Smooth muscle cell (in vitro differentiated cells): Measurements from ENCODE around the gene CYP4B1. TPM values are rescaled to one million over a fixed set of nuclear protein-coding genes. Genes with fewer than 3 reads are reported as not detected.
A peak's percentile ranks its signal among the peaks of the same experiment; 100 is the strongest.

Experiments
- DNase-seq: peaks from one replicate; lab custom pipeline; 2025; ENCODE audit not compliant: unreplicated experiment; lab: John Stamatoyannopoulos, UW
- H2AFZ ChIP-seq: fragments of 200-600 bp; sonication (generic); 2 replicates; pipeline ENCODE4 v1.6.0; 2016; ENCODE audit warnings: antibody characterized with exemption, low read depth, mild to moderate bottlenecking
- H3F3A ChIP-seq: fragments of 200-600 bp; sonication (generic); 2 replicates; pipeline ENCODE4 v1.6.0; 2017; ENCODE audit warnings: antibody characterized with exemption, low read depth
- H3K27ac ChIP-seq: fragments of 200-600 bp; sonication (generic); 2 replicates; pipeline ENCODE4 v1.5.1; 2016; ENCODE audit warnings: low read depth, mild to moderate bottlenecking
- H3K27me3 ChIP-seq: fragments of 200-600 bp; sonication (generic); 2 replicates; pipeline ENCODE4 v1.6.1; 2016; ENCODE audit warnings: low read depth, mild to moderate bottlenecking
- H3K36me3 ChIP-seq: fragments of 200-600 bp; sonication (generic); 2 replicates; pipeline ENCODE4 v1.5.1; 2016; ENCODE audit warnings: low read depth
- H3K4me1 ChIP-seq: fragments of 200-600 bp; sonication (generic); 2 replicates; pipeline ENCODE4 v1.5.1; 2016; ENCODE audit warnings: low read depth
- H3K4me2 ChIP-seq: fragments of 200-600 bp; sonication (generic); 2 replicates; pipeline ENCODE4 v1.6.0; 2016; ENCODE audit warnings: mild to moderate bottlenecking
- H3K4me3 ChIP-seq: fragments of 200-600 bp; sonication (generic); 2 replicates; pipeline ENCODE4 v1.5.1; 2016; ENCODE audit warnings: mild to moderate bottlenecking
- H3K79me2 ChIP-seq: fragments of 200-600 bp; sonication (generic); 2 replicates; pipeline ENCODE4 v1.6.0; 2016; ENCODE audit warnings: low read depth, mild to moderate bottlenecking
- H3K9ac ChIP-seq: fragments of 200-600 bp; sonication (generic); 2 replicates; pipeline ENCODE4 v1.6.0; 2016; ENCODE audit warnings: low read depth
- H3K9me3 ChIP-seq: fragments of 200-600 bp; sonication (generic); replicated peaks from 2 replicates; pipeline ENCODE4 v1.5.1; 2016; ENCODE audit warnings: low read depth
- H4K20me1 ChIP-seq: fragments of 200-600 bp; sonication (generic); 2 replicates; pipeline ENCODE4 v1.6.0; 2016; ENCODE audit warnings: low read depth
- WGBS: methylation state at CpG from one replicate; pipeline ENCODE4 v1.1.7; 2016; ENCODE audit warnings: low lambda C conversion rate; 5-methylcytosine and 5-hydroxymethylcytosine counted together
- polyA plus RNA-seq: library from polyadenylated mRNA; unstranded; fragments of >200 nt; fragmentation: Nextera tagmentation; extraction: Ambion mirVana; gene quantifications from 2 replicates; pipeline ENCODE4 v1.2.1, GENCODE V29; 2016
- total RNA-seq: library from RNA; depleted of rRNA; stranded (reverse); fragments of >200 nt; gene quantifications from 2 replicates; pipeline ENCODE4 v1.2.3, GENCODE V29; 2014
- TF ChIP-seq, protein P1 (sequence below): fragments of 200-600 bp; sonication (generic); IDR thresholded peaks from 2 replicates; pipeline ENCODE4 v1.5.1; 2017; ENCODE audit warnings: borderline replicate concordance, mild to moderate bottlenecking, antibody characterized with exemption; ENCODE audit not compliant: insufficient read depth, poor library complexity, severe bottlenecking

CYP4B1 gene
- total and polyA plus RNA-seq, 2 experiments from 2014 or later, result not detected

DNA sequence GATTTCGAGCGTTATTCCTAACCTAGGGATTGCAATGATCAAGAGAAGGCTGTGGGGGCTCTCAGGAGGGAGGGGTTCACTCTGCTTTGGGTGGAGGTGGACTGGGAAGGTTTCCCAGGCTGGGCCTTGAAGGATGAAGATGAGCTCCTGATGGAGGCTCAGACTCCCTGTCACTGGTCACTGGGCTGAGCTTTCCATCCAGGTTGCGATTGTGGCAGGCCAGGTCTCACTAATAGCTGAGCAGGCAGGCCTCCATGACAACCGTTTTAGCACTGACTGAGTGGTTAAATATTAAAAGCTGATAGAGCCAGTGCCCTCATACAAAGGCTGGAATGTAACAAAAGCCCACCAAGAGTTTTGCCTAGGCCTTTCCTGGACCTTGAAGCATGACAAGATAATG, 43.7 kb upstream of the CYP4B1 start:
- no peaks in the 10 kb centered on the region for H3K36me3 ChIP-seq
- no peak overlapping the region for H3K4me3 ChIP-seq
- no peaks in the 10 kb centered on the region for H3K79me2 ChIP-seq
- no peak overlapping the region for H3K27ac ChIP-seq
- H2AFZ ChIP-seq, result no peak overlapping the region
- TF ChIP-seq, protein P1, sequence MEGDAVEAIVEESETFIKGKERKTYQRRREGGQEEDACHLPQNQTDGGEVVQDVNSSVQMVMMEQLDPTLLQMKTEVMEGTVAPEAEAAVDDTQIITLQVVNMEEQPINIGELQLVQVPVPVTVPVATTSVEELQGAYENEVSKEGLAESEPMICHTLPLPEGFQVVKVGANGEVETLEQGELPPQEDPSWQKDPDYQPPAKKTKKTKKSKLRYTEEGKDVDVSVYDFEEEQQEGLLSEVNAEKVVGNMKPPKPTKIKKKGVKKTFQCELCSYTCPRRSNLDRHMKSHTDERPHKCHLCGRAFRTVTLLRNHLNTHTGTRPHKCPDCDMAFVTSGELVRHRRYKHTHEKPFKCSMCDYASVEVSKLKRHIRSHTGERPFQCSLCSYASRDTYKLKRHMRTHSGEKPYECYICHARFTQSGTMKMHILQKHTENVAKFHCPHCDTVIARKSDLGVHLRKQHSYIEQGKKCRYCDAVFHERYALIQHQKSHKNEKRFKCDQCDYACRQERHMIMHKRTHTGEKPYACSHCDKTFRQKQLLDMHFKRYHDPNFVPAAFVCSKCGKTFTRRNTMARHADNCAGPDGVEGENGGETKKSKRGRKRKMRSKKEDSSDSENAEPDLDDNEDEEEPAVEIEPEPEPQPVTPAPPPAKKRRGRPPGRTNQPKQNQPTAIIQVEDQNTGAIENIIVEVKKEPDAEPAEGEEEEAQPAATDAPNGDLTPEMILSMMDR, result no peak
- H3F3A ChIP-seq, result no peaks in the 10 kb centered on the region
- no peak for DNase-seq
- no peak overlapping the region for H3K9ac ChIP-seq
- no peak overlapping the region for H3K4me2 ChIP-seq
- H4K20me1 ChIP-seq, result no peaks in the 10 kb centered on the region
- no peaks in the 10 kb centered on the region for H3K9me3 ChIP-seq
- peaks cover 3% of the 10 kb centered on the region for H3K27me3 ChIP-seq
- H3K4me1 ChIP-seq, result peaks cover 8% of the 10 kb centered on the region
- 86% methylated on average over 4 of the region's 4 CpGs for WGBS

DNA sequence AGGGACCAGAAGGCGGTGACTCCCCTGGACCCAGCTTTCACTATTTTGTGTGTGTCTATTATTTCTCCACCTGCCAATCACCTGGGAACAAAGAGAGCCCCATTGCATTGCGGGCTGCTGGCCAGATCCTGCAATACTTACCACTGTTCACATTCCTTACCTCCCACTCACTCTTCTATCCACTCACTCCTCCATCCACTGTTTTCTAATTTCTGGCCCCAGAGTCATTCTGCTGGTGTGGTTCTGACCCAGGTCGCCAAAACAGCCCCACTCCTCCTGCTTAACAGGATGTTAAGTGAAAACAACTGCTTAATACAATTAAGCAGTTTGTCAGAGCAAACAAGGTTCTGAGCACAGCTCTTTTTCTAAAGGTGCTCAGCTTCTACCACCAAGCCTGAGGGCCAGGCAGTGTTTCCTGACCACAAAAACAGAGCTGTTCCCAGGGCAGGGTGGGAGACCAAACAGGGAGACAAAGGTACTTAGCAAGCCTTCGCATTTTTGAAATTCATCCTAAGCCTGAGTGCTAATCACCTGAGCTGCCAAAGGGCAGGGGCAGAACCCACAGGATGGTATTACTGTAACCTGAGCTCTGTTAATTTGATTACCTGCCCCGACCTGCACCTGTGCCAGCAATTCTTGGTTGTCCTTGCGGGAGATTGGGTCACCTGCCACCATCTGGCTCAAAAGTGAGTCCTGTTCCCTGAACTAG, 41.4 kb upstream of the CYP4B1 start:
- Histone ChIP-seq H3K9ac (no peak overlapping the region), H3K79me2 (no peaks in the 10 kb centered on the region), H3K9me3 (no peaks in the 10 kb centered on the region), H3K36me3 (no peaks in the 10 kb centered on the region), H3K4me1 (peaks cover 8% of the 10 kb centered on the region), H3K27me3 (no peaks in the 10 kb centered on the region), H2AFZ (no peak overlapping the region), H4K20me1 (no peaks in the 10 kb centered on the region), H3K4me2 (peak overlapping the region; percentile 17), H3K4me3 (no peak overlapping the region), H3F3A (no peaks in the 10 kb centered on the region), H3K27ac (peak overlapping the region; percentile 79)
- 36% methylated on average over 6 of the region's 6 CpGs for WGBS
- TF ChIP-seq, protein P1, result no peak
- DNase-seq, result no peak

DNA sequence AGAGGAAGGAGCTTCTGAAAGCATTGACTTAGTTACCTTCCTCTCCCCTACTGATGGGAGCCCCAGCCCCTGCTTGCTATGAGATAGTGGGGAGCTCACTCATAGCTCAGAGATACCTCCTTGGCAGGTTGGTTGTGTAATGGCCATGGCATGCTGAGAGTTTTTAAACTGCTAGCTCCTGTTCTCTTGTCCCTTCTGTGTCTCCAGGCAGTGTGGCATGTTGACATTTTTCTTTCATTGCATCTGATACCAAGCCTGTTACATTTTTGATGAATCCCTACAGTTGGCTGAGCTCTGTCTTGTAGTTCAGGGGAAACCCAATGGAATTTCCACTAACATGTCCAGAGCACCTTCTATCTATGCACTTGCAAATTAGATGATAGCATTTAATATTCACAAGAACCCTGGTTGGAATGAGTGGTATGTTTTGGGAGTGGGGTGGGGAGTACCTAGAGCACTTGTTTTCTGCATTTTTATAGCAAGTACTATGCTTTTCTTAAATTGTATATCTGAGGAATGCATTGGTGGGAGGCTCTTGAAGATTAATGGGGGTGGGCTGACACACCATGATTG, 40.8 kb upstream of the CYP4B1 start:
- no peak overlapping the region for H3K4me3 ChIP-seq
- H2AFZ ChIP-seq, result no peak overlapping the region
- no peak for DNase-seq
- TF ChIP-seq, protein P1, result no peak
- H3K36me3 ChIP-seq, result no peaks in the 10 kb centered on the region
- H3K27me3 ChIP-seq, result no peaks in the 10 kb centered on the region
- H3K4me2 ChIP-seq, result peak overlapping the region; percentile 17
- no peaks in the 10 kb centered on the region for H3K79me2 ChIP-seq
- H3K9ac ChIP-seq, result no peak overlapping the region
- peaks cover 8% of the 10 kb centered on the region for H3K4me1 ChIP-seq
- H4K20me1 ChIP-seq, result no peaks in the 10 kb centered on the region
- peak overlapping the region; percentile 79 for H3K27ac ChIP-seq
- H3K9me3 ChIP-seq, result no peaks in the 10 kb centered on the region
- H3F3A ChIP-seq, result no peaks in the 10 kb centered on the region
